Kasumi-1 (cell line): ENCODE data around the gene FAM222A.

ENCODE experiments used
- DNase-seq, 2 experiments: peaks; one replicate each; lab custom pipeline; 2025; lab: John Stamatoyannopoulos, UW

The FAM222A gene

GRCh38 chr12:109772622-109773321, 59.1 kb downstream of the FAM222A start:
- DNase-seq: peak; percentile 22 to 27

DNA sequence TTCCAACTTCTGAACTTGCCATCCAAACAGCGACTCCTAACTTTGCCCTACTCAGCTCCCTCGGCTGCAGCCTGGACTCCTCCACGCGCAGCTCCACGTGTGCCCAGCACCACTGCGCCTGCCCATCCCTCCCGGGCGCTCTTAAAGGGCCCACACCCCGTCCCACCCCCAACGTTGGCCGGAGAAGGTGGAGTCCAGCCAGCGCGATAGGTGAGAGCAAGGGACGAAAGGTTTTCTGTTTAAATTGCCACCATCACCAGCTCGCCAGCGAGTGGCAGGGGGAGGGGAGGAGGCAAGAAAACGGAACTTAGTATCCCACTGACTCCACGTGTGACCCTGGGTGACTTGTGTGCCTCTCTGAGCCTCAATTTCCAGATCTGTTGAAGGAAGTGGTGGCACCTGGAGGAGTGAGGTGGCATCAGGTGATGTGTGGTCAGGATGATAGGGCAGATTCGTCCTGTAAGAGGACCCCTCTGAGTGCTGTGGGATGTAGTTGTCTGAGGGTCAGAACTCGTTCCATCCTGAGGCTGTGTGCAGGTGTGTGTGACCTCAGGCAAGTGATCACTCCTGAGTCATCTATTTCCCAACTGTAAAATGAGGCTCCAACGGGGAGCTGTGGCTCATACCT, 59.9 kb downstream of the FAM222A start:
- no peak for DNase-seq

GRCh38 chr12:109775172-109775881, 61.7 kb downstream of the FAM222A start:
- peak; percentile 59 to 60 for DNase-seq

GRCh38 chr12:109776624-109777023, 63.0 kb downstream of the FAM222A start:
- no peak for DNase-seq

DNA sequence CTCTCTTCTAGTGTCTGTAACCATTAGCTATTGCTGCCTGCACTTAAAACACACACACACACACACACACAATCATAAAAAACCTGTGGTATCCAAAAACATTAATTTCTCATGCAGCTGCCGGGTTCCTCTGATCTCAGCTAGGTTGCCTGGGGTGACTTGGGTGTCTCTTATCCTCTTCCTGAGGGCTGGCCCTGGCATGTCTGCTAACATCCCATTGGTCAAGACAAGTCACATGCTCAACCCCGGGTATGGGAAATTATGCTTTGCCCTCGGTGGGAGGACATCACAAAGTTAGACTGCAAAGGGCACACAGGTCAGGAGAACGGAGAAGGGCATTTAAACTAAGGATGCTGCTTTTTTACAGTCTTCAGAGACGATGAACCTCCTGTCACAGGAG, 63.9 kb downstream of the FAM222A start:
- no peak for DNase-seq

GRCh38 chr12:109778684-109779083, 65.1 kb downstream of the FAM222A start:
- no peak for DNase-seq

DNA sequence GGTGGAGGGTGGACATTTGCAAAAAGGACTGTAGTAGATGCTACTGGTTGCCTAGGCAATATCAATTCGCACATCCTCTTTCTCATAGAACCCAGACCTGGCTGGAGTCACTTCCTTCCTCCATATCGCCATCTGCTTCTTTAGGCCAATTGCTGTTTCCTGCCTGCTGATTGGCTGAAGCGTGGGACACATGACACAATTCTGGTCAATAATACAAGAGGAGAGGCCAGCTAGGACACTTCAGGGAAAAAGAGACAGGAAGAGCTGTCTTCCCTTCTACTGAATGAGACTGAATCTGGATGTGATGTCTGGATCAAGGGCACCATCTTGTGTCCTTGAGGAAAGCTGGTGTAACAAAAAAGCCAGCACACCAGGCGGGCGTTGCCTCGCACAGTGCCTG, 65.8 kb downstream of the FAM222A start:
- DNase-seq: no peak

GRCh38 chr12:109781668-109782325, 68.2 kb downstream of the FAM222A start:
- DNase-seq: no peak

GRCh38 chr12:109782326-109782703, 68.7 kb downstream of the FAM222A start:
- DNase-seq: no peak

GRCh38 chr12:109783135-109783964, 69.7 kb downstream of the FAM222A start:
- no peak for DNase-seq

GRCh38 chr12:109783965-109784244, 70.3 kb downstream of the FAM222A start:
- no peak for DNase-seq

DNA sequence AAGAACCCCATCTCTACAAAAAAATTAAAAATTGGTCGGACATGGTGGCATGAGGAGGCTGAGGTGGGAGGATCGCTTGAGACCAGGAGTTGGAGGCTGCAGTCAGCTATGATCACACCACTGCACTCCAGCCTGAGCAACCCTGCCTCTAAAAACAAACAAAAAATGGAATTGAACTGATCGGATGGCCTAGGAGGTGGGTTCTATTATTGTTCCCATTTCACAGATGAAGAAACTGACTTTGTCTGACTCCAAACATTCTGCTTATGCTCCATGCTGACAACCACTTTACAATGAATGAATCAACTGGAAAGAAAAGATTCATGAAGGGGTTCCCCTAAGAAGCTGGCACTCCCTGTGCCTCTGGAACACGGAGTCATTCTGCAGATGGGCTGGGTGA, 72.2 kb downstream of the FAM222A start:
- DNase-seq: no peak

GRCh38 chr12:109786799-109787198, 73.2 kb downstream of the FAM222A start:
- no peak for DNase-seq

- no peak for DNase-seq
These were observed 76.0 kb downstream of the FAM222A start for GRCh38 chr12:109789526-109790048.

- DNase-seq: no peak
These were observed 79.4 kb downstream of the FAM222A start for GRCh38 chr12:109792992-109793391.

- no peak for DNase-seq
These were observed 79.8 kb downstream of the FAM222A start for GRCh38 chr12:109793411-109793810.

GRCh38 chr12:109793826-109794501, 80.3 kb downstream of the FAM222A start:
- no peak for DNase-seq

DNA sequence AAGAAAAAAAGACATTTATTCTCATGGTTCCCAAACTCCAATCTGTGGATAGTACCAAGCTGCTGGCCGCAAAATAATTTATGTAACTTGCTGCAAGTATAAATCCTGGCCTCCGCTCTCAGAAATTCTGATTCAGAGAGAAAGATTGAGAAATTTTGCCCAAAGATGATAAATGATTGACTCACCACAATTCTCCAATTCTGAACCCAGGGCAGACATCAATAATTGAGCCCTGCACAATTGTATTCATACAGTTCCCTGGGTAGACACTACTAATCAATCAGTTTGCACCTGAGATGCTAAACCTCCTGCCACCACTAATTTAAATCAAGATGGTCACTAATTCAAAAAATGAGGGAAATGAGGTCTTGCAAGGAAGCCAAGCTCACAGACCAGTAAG, 81.4 kb downstream of the FAM222A start:
- no peak for DNase-seq

- DNase-seq: no peak
These were observed 82.4 kb downstream of the FAM222A start for GRCh38 chr12:109796057-109796456.

- peak; percentile 78 to 87 for DNase-seq
These were observed 84.5 kb downstream of the FAM222A start for GRCh38 chr12:109797905-109798669.
